ENCODE measurements around the gene CASP2. TPM values are rescaled to one million over a fixed set of nuclear protein-coding genes. Genes with fewer than 3 reads are reported as not detected.

Gene CASP2
- total and polyA plus RNA-seq, 2 of the 13 experiments (the other 11 are each of a cell fraction or from before 2014, with no cell fraction given), result 10.2 to 13.7 TPM

DNA sequence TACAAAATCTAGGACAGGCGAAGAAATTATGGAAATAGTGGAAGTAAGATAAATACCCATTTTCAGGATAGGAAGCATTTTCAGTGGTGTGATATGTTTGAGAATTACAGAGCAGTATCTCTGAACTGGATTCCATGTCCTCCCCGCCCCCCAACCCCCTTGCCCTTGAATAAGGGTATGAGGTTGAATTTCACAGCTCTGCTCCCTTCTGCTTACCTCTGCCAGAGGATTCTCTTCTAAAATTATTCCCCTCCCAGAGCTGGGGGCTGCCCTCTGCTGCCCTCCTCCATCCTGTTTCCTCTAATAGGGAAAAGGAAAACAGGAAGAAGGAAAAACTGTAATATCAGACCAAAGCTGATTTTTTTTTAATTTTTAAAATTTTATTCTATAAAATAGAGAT, 20.5 kb downstream of the CASP2 start:
- no peak for ATAC-seq
- H3K27ac ChIP-seq (ENCODE audit: extremely low read length, insufficient read depth, low read length), result no peak overlapping the region

More for the DNA sequence above, 20.5 kb downstream of the CASP2 start:
- peaks cover 9 to 45% of the 10 kb centered on the region in 2 experiments for H3K36me3 ChIP-seq (replicated peaks in 1 of 2; ENCODE audit: control insufficient read depth in 1 of 2, insufficient read depth in 2 of 2, low read length in 2 of 2)
- BruUV-seq (replicated peaks), result no TSS peak
- H3K9me3 ChIP-seq (ENCODE audit: low read length), result no peaks in the 10 kb centered on the region
- WGBS (ENCODE audit: low lambda C conversion rate), result 95% methylated on average over 2 of the region's 2 CpGs
- TF ChIP-seq ATF1 (CRISPR knock-in tag; IDR thresholded peaks at IDR 0.05) (no peak), TFE3 (CRISPR knock-in tag; IDR thresholded peaks at IDR 0.05) (no peak), ZNF562 (CRISPR knock-in tag; IDR thresholded peaks at IDR 0.05; ENCODE audit: borderline replicate concordance) (no peak), KDM5B (CRISPR knock-in tag; IDR thresholded peaks at IDR 0.05; ENCODE audit: borderline replicate concordance) (no peak), PLSCR1 (CRISPR knock-in tag; IDR thresholded peaks at IDR 0.05; ENCODE audit: borderline replicate concordance) (no peak), RFX5 (IDR thresholded peaks at IDR 0.05; ENCODE audit: low read depth, low read length) (no peak), PRMT3 (CRISPR knock-in tag; IDR thresholded peaks at IDR 0.05; ENCODE audit: borderline replicate concordance, low read depth) (no peak), RELA (CRISPR knock-in tag; IDR thresholded peaks at IDR 0.05) (no peak), POLR2AphosphoS2 (IDR thresholded peaks at IDR 0.05; ENCODE audit: low read depth, low read length) (no peak), NCOA2 (CRISPR knock-in tag; IDR thresholded peaks at IDR 0.05) (no peak), PBX3 (CRISPR knock-in tag; IDR thresholded peaks at IDR 0.05; ENCODE audit: borderline replicate concordance) (no peak), ZSCAN20 (CRISPR knock-in tag; IDR thresholded peaks at IDR 0.05; ENCODE audit: borderline replicate concordance) (no peak), ZNF576 (CRISPR knock-in tag; IDR thresholded peaks at IDR 0.05) (no peak), ZNF75D (CRISPR knock-in tag; IDR thresholded peaks at IDR 0.05; ENCODE audit: borderline replicate concordance) (no peak), ZBTB4 (CRISPR knock-in tag; IDR thresholded peaks at IDR 0.05; ENCODE audit: borderline replicate concordance) (no peak), CAMTA2 (CRISPR knock-in tag; IDR thresholded peaks at IDR 0.05; ENCODE audit: borderline replicate concordance) (no peak)
- TF ChIP-seq, protein P1, sequence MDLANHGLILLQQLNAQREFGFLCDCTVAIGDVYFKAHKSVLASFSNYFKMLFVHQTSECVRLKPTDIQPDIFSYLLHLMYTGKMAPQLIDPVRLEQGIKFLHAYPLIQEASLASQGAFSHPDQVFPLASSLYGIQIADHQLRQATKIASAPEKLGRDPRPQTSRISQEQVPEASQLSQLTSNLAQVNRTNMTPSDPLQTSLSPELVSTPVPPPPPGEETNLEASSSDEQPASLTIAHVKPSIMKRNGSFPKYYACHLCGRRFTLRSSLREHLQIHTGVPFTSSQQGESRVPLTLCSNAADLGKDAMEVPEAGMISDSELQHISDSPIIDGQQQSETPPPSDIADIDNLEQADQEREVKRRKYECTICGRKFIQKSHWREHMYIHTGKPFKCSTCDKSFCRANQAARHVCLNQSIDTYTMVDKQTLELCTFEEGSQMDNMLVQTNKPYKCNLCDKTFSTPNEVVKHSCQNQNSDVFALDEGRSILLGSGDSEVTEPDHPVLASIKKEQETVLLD (CRISPR knock-in tag; IDR thresholded peaks at IDR 0.05; ENCODE audit: low read depth), result no peak
- H3K4me1 ChIP-seq (ENCODE audit: insufficient read depth, low read length), result no peaks in the 10 kb centered on the region
- DNase-seq (ENCODE audit: low spot score), result no peak
- H3K4me3 ChIP-seq (replicated peaks in 1 of 3; ENCODE audit: insufficient read depth in 1 of 3, low read depth in 2 of 3, low read length in 3 of 3), result no peak overlapping the region
- FAIRE-seq, result no peak
- H4K20me1 ChIP-seq (ENCODE audit: insufficient read depth, low read length), result no peaks in the 10 kb centered on the region; the same call in 1 of the 2 replicates
- intact Hi-C loops (cut with micrococcal nuclease; ENCODE audit: unreplicated experiment) (loop anchor here (10.0 kb wide), 1 partner anchor 304 kb away; no protein-coding TSS in a partner anchor), in situ Hi-C loops (cut with HindIII; ENCODE audit: extremely low pct_ligation_motif_present, low pct_unique_long_range_greater_than_20kb) (no loop called here)
- ChIA-PET CTCF (ENCODE audit: low intra/inter-chr PET ratio, low total read pairs) (no interaction called here), POLR2A (no interaction called here)
- H2AFZ ChIP-seq (ENCODE audit: low read length), result no peak overlapping the region
- H3K4me2 ChIP-seq (ENCODE audit: low read depth, low read length), result no peak overlapping the region
- H3K79me2 ChIP-seq (ENCODE audit: insufficient read depth, low read length), result no peaks in the 10 kb centered on the region
- H3K27me3 ChIP-seq (ENCODE audit: control insufficient read depth in 1 of 2, insufficient read depth in 2 of 2, low read length in 2 of 2), result no peaks in the 10 kb centered on the region
- H3K9ac ChIP-seq (ENCODE audit: insufficient read depth, low read depth, low read length), result no peak overlapping the region
